Ecto neural progenitor cell (in vitro differentiated cells): ENCODE measurements around the gene UCK2.

Source experiments
- DNase-seq: peaks from one replicate; pipeline ENCODE4 v3.0.0-alpha.2; 2018; ENCODE audit warnings: low spot score

The UCK2 gene

DNA sequence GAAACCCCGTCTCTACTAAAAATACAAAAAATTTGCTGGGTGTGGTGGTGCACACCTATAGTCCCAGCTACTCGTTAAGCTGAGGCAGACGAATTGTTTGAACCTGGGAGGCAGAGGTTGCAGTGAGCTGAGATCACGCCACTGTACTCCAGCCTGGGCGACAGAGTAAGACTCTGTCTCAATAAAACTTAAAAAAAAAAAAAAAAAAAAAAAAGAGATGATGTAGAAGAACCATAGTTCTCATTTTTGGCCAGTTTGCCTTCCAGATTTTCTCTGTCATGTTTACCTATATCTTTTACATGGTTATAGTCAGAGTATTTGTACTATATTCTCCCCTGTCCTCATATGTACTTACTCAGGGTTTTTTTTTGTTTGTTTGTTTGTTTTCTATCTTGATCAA, 53.6 kb downstream of the UCK2 start:
- DNase-seq, result no peak

DNA sequence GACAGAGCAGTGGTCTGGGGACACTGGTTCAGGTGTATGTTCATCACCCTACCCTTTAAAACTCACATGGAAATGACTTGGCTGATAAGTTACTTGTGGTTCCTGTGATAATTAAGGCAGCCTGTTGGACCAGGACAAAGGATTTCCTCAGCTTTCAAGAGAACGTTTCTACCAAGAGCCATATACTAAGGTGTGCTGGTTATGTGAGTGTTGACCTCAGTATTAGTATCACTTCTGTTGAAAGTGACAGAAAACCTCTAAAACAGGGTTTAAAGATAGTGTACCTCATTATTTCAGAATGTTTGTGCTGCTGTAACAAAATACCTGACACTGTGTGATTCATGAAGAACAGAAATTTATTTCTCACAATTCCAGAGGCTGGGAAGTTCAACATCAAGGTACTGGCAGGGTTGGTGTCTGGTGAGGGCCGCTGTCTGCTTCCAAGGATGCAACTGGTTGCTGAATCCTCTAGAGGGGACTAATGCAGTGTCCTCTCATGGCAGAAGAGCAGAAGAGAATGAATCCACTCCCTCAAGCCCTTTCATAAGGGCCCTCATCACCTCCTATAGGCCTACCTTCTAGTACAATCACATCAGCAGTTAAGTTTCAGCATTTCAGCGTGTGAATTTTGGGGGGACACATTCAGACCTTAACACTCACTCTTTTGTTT, 54.9 kb downstream of the UCK2 start:
- DNase-seq, result no peak

DNA sequence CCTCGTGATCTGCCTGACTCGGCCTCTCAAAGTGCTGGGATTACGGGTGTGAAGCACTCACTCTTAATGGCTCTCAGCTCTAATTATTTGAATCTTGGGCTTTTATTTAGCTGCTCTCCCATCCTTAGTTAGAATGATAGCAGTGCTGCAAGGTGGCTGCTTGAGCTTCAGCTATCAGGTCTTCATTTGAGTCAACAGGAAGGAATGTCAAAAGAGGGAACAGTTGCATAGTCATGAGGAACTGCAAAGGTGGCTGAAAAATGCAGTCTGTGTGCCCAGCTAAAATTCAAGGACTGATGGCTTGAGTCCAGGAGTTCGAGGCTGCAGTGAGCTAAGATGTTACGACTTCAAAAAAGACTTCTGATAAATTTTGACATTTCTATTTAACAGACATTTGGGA, 55.6 kb downstream of the UCK2 start:
- no peak for DNase-seq

GRCh38 chr1:165884009-165884689, 56.7 kb downstream of the UCK2 start:
- DNase-seq, result no peak

GRCh38 chr1:165884690-165885304, 57.4 kb downstream of the UCK2 start:
- no peak for DNase-seq

- DNase-seq, result no peak
These were observed 57.9 kb downstream of the UCK2 start for GRCh38 chr1:165885305-165885694.

GRCh38 chr1:165886193-165886592, 58.8 kb downstream of the UCK2 start:
- DNase-seq, result no peak

GRCh38 chr1:165886983-165887382, 59.6 kb downstream of the UCK2 start:
- DNase-seq, result no peak

- DNase-seq, result no peak
These were observed 60.6 kb downstream of the UCK2 start for GRCh38 chr1:165887877-165888551.

- DNase-seq, result no peak
These were observed 61.1 kb downstream of the UCK2 start for GRCh38 chr1:165888552-165888920.

DNA sequence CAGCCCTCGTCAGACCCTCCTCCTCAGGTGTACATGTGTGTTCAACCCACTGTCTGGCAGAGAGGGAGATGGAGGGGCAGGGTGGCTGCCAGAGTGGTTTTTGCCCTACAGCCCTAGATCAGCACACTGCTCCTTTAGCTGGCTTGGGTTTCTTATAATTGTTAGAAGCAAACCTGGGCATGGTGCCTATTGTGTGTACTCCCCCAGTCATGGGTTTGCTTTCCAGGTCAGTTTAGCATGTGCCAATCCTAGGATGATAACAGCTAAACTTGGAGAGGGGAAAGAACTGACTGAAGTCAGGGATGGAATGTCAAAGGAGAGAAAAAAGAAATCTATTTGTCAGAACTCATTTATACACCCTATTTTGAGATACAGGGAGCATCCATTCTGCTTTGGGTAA, 63.3 kb downstream of the UCK2 start:
- no peak for DNase-seq

GRCh38 chr1:165891111-165891860, 63.9 kb downstream of the UCK2 start:
- DNase-seq, result no peak

DNA sequence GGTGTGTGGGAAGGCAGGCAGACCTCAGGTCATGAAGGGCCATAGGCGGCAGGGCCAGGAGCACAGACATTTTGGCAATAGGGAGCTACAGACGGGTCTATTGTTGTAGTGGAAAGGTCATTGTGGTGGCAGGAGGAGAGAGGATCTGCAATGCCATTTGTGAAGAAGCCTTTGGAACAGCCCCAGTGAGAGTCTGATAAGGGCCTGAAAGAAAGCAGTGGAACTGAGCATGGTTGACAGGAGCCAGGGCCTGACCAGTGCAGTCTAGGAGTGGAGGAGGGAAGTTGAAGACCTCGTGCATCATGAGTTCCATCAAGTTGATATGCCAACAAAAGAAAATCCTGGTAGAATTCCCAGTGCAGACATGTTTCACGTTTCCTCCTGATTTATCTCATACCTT, 65.5 kb downstream of the UCK2 start:
- DNase-seq, result no peak

- DNase-seq, result no peak
These were observed 66.1 kb downstream of the UCK2 start for GRCh38 chr1:165893507-165893906.

- DNase-seq, result no peak
These were observed 67.2 kb downstream of the UCK2 start for GRCh38 chr1:165894591-165894990.

DNA sequence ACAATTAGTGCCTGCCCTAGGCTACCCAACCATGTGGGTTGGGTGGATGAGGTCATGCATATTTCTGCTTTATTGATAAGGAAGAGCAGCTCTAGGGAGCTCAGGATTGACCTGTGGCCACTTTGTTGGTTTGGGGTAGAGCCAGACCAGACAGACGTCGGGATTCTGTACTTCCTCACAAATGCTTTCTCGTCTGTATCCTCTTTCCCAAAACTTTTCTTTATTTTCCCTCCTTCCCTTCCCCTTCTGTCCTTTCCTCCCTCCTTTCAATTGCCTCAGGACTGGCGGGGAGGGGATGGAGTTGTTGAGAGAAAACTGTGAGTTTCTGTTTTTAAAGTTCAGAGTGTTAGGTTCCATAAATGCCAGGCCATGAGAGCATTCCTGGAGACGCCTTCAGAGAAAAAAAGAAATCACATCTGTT, 68.0 kb downstream of the UCK2 start:
- DNase-seq, result no peak

DNA sequence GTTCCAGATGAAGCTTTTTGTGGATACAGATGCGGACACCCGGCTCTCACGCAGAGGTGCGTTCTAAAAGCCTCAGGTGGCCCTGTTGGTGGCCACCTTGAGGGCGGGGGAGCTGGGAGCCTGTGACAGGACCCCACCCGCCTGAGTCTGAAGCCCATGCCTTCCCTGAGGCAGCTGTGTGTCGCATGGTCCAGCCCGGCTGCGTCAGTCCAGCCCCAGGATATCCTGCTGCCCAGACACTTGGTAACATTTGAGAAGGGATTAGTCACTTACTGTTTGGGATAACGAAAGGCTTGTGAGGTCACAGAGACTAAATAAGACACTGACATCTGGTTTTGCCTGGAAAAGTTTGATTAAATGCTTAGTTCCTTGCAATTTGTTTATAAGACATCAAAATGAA, 68.9 kb downstream of the UCK2 start:
- no peak for DNase-seq

- no peak for DNase-seq
These were observed 70.2 kb downstream of the UCK2 start for GRCh38 chr1:165897326-165898303.

DNA sequence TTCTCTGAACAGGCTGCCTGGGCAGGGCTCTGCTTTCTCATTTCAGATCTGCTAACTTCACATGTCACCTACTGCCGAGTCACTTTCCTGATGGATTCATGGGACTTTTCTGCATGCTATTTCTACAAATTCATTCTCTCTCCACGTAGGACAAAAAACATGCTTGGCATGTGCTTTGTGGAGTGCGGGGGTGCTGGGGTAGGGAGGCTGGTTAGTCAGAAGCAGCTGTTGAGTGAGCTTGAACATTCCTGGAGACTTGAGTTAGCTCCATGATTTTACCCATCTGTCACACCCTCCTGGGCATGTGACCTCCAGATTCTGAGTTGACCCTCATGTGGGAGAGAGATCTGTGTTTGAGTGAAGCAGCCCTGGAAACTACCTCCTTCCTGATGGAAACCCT, 71.4 kb downstream of the UCK2 start:
- no peak for DNase-seq

GRCh38 chr1:165899461-165899941, 72.1 kb downstream of the UCK2 start:
- DNase-seq, result no peak
